ENCODE measurements around the gene AXDND1. TPM values are rescaled to one million over a fixed set of nuclear protein-coding genes. Genes with fewer than 3 reads are reported as not detected.

The AXDND1 gene
- total RNA-seq, 1 donor from 2014 or later, result 1.4 TPM

DNA sequence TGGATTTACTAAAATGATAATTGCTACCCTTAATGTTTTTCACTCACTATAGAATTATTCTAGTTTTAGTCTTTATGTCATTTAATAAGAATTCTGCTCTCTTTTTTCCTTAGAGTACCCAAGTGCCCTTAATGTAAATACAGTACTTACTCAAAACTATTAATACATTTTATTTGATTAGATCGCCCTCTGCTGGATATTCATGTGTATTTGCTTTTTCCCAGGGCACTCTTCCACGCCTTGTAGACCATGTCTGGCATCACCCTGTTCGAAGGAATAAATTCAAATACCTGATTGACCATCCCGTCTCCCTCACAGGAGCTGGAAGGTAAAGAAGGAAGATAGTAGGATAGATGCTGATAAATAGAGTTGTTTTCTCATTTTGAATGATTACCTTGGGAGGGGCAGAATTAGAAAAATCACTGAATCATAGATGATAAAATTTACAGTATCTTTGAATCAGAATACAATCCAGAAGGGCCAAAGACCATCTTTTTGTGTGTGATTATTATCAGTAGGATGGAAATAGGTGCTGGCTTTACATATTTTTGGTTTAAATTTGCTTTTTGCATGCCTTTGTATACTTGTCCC is 4.1 kb downstream of the AXDND1 start:
- no peak overlapping the region for H3K4me3 Mint-ChIP-seq
- H3K27ac Mint-ChIP-seq, result no peak overlapping the region
- no peaks in the 10 kb centered on the region for H3K27me3 Mint-ChIP-seq
- peaks cover 10% of the 10 kb centered on the region for H3K4me1 Mint-ChIP-seq (ENCODE audit: unreplicated experiment)
- no peak for DNase-seq (ENCODE audit: extremely low spot score, unreplicated experiment)
- H3K36me3 Mint-ChIP-seq, result no peaks in the 10 kb centered on the region
- TF ChIP-seq CTCF (conservative IDR thresholded peaks at IDR 0.05), result peak; percentile 89
- H3K9me3 Mint-ChIP-seq, result no peaks in the 10 kb centered on the region

- TF ChIP-seq CTCF (conservative IDR thresholded peaks at IDR 0.05), result no peak
- Mint-ChIP-seq H3K4me1 (ENCODE audit: unreplicated experiment) (no peaks in the 10 kb centered on the region), H3K27me3 (no peaks in the 10 kb centered on the region), H3K27ac (no peak overlapping the region), H3K36me3 (no peaks in the 10 kb centered on the region), H3K4me3 (no peak overlapping the region), H3K9me3 (no peaks in the 10 kb centered on the region)
- DNase-seq (ENCODE audit: extremely low spot score, unreplicated experiment), result no peak
These were observed 6.4 kb downstream of the AXDND1 start for GRCh38 chr1:179372160-179372559.

- no peak for TF ChIP-seq CTCF (conservative IDR thresholded peaks at IDR 0.05)
- Mint-ChIP-seq H3K27me3 (no peaks in the 10 kb centered on the region), H3K4me1 (ENCODE audit: unreplicated experiment) (no peaks in the 10 kb centered on the region), H3K36me3 (no peaks in the 10 kb centered on the region), H3K4me3 (no peak overlapping the region), H3K9me3 (no peaks in the 10 kb centered on the region), H3K27ac (no peak overlapping the region)
- DNase-seq (ENCODE audit: extremely low spot score, unreplicated experiment), result no peak
These were observed 10.5 kb downstream of the AXDND1 start for GRCh38 chr1:179376223-179376622.

- no peaks in the 10 kb centered on the region for H3K9me3 Mint-ChIP-seq
- no peaks in the 10 kb centered on the region for H3K27me3 Mint-ChIP-seq
- no peak for TF ChIP-seq CTCF (conservative IDR thresholded peaks at IDR 0.05)
- no peak overlapping the region for H3K4me3 Mint-ChIP-seq
- H3K27ac Mint-ChIP-seq, result no peak overlapping the region
- H3K4me1 Mint-ChIP-seq (ENCODE audit: unreplicated experiment), result no peaks in the 10 kb centered on the region
- no peaks in the 10 kb centered on the region for H3K36me3 Mint-ChIP-seq
- DNase-seq (ENCODE audit: extremely low spot score, unreplicated experiment), result no peak
These were observed 14.5 kb downstream of the AXDND1 start for GRCh38 chr1:179380299-179380698.

GRCh38 chr1:179384027-179384426 is 18.3 kb downstream of the AXDND1 start:
- TF ChIP-seq CTCF (conservative IDR thresholded peaks at IDR 0.05), result no peak
- Mint-ChIP-seq H3K36me3 (no peaks in the 10 kb centered on the region), H3K27ac (no peak overlapping the region), H3K4me3 (no peak overlapping the region), H3K27me3 (no peaks in the 10 kb centered on the region), H3K4me1 (ENCODE audit: unreplicated experiment) (no peaks in the 10 kb centered on the region), H3K9me3 (no peaks in the 10 kb centered on the region)
- no peak for DNase-seq (ENCODE audit: extremely low spot score, unreplicated experiment)

GRCh38 chr1:179385510-179385909 is 19.7 kb downstream of the AXDND1 start:
- no peak for TF ChIP-seq CTCF (conservative IDR thresholded peaks at IDR 0.05)
- Mint-ChIP-seq H3K27ac (no peak overlapping the region), H3K27me3 (no peaks in the 10 kb centered on the region)

More at GRCh38 chr1:179385510-179385909, 19.7 kb downstream of the AXDND1 start:
- DNase-seq (ENCODE audit: extremely low spot score, unreplicated experiment), result no peak
- Mint-ChIP-seq H3K36me3 (no peaks in the 10 kb centered on the region), H3K4me3 (no peak overlapping the region), H3K9me3 (no peaks in the 10 kb centered on the region), H3K4me1 (ENCODE audit: unreplicated experiment) (no peaks in the 10 kb centered on the region)

Data from type B pancreatic cell (in vitro differentiated cells).